ENCODE results near the gene NPTN.

- TF ChIP-seq, protein P1, sequence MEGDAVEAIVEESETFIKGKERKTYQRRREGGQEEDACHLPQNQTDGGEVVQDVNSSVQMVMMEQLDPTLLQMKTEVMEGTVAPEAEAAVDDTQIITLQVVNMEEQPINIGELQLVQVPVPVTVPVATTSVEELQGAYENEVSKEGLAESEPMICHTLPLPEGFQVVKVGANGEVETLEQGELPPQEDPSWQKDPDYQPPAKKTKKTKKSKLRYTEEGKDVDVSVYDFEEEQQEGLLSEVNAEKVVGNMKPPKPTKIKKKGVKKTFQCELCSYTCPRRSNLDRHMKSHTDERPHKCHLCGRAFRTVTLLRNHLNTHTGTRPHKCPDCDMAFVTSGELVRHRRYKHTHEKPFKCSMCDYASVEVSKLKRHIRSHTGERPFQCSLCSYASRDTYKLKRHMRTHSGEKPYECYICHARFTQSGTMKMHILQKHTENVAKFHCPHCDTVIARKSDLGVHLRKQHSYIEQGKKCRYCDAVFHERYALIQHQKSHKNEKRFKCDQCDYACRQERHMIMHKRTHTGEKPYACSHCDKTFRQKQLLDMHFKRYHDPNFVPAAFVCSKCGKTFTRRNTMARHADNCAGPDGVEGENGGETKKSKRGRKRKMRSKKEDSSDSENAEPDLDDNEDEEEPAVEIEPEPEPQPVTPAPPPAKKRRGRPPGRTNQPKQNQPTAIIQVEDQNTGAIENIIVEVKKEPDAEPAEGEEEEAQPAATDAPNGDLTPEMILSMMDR (IDR thresholded peaks at IDR 0.05): no peak
- TF ChIP-seq REST (IDR thresholded peaks at IDR 0.05; ENCODE audit: insufficient read depth in 1 of 2, low read depth in 2 of 2, low read length in 1 of 2): no peak
- no peak for TF ChIP-seq POLR2AphosphoS5 (IDR thresholded peaks at IDR 0.05; ENCODE audit: low read depth, low read length)
- TF ChIP-seq SIN3A (IDR thresholded peaks at IDR 0.05; ENCODE audit: borderline replicate concordance, insufficient read depth, low read depth, low read length): no peak
Measured at GRCh38 chr15:73584699-73585420, 48.3 kb downstream of the NPTN start.
